ENCODE results near the gene EPHA2.
A peak's percentile ranks its signal among the peaks of the same experiment; 100 is the strongest.

Gene EPHA2

DNA sequence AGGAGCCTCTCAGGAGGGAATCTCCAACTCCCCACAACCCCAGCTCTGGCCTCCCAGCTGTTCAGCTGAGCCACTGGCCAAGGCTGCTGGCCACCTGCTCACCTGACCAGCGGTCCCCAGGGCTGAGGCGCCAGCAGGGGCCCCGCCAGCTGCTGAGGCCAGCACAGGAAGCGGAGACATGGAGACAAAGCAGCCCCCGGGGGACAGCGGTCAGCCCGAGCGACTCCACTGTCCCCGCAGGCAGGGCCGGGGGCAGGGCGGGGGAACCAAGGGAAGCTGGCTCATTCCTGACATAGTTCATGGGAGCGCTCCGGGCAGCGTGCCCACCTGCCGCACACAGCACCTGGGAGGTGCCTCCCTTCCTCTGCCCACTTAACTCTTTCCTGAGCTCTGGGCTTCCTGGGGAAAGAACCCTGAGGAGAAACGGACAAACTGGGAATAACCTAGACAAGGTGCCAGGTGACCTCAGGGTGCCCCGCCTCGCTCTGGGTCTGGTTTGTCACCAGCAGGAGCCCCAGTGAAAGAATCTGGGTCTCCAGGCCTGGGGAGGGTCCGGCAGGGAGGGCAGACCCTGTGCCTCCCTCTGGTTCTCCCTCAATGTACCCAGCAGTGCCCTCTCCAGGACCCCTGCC is 10.7 kb downstream of the EPHA2 start:
- TF ChIP-seq, protein P1, sequence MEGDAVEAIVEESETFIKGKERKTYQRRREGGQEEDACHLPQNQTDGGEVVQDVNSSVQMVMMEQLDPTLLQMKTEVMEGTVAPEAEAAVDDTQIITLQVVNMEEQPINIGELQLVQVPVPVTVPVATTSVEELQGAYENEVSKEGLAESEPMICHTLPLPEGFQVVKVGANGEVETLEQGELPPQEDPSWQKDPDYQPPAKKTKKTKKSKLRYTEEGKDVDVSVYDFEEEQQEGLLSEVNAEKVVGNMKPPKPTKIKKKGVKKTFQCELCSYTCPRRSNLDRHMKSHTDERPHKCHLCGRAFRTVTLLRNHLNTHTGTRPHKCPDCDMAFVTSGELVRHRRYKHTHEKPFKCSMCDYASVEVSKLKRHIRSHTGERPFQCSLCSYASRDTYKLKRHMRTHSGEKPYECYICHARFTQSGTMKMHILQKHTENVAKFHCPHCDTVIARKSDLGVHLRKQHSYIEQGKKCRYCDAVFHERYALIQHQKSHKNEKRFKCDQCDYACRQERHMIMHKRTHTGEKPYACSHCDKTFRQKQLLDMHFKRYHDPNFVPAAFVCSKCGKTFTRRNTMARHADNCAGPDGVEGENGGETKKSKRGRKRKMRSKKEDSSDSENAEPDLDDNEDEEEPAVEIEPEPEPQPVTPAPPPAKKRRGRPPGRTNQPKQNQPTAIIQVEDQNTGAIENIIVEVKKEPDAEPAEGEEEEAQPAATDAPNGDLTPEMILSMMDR (conservative IDR thresholded peaks at IDR 0.05; ENCODE audit: control insufficient read depth, insufficient read depth, low read depth, low read length): no peak
- no peak overlapping the region for H3K4me3 ChIP-seq (ENCODE audit: control insufficient read depth, low read depth, low read length)
- DNase-seq (ENCODE audit: low read depth): peak; percentile 28

DNA sequence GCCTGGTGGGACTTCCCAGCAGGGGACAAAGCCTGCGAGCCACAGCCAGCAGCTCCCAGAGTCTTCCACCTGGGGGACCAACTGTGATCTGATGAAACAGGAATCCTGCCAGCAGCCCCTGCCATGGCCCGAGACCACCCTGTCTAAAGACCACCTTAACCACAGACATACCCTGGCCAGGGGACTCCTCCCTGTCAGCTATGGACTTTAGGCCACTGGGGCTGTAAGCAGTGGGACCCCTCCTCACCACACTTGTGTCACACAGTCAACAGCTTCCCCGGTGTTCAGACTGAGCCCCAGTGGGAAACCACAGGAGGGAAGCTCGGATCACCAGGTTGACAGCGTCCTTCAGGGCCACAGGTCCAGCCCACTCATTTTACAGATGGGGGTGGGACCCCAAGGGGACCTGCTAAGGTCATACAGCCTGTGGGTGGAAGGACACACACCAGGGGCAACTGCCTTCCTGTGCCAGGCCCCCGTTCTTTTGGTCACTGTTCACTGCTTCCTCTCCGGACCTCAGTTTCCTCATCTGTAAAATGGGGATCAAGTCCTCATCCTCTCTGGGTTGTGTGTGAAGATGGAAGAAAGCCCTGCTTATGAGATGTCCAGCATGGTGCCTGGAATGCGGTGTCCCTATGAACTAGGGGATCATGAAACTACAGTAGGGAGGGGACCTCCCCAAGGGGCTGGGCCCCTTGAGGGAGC is 11.4 kb downstream of the EPHA2 start:
- H3K4me3 ChIP-seq (ENCODE audit: control insufficient read depth, low read depth, low read length): no peak overlapping the region
- TF ChIP-seq, protein P1 (conservative IDR thresholded peaks at IDR 0.05; ENCODE audit: control insufficient read depth, insufficient read depth, low read depth, low read length): no peak
- no peak for DNase-seq (ENCODE audit: low read depth)

DNA sequence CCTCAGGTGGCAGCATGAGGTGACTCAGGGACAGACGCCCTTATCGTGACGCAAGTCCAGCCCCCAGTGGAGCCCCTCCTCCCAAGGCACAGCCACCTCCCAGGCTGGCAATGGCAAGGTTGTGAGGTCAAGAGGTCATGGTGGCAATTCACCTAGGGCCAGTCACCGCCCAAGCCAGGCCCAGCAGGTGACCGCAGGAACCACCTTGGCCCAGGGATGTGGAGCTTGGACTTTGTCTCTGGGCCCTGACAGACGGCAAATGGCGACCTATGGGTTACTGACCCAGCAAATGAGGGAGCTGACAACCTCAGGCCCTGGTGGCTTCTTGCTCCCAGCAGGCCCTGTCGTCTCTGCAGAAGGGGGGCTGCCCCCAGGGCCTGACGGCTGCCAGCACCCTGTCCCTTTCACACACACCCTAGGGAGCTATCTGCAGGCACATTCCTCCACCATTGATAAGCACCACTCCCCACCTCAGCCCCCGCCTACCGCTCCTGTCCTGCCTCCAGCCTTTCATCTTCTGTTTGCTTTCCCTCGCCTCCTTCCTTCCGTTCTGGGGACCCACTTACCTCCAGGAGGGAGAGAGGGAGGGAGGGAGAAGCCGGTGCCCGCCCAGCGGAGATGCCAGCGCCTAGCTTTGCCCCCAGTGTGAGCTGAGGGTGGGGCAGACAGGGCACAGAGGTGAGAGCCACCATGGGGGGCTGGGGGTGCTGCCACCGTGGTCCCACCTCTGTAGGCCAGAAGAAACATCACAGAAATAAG is 12.1 kb downstream of the EPHA2 start:
- TF ChIP-seq, protein P1 (conservative IDR thresholded peaks at IDR 0.05; ENCODE audit: control insufficient read depth, insufficient read depth, low read depth, low read length): no peak
- H3K4me3 ChIP-seq (ENCODE audit: control insufficient read depth, low read depth, low read length): no peak overlapping the region
- DNase-seq (ENCODE audit: low read depth): no peak

DNA sequence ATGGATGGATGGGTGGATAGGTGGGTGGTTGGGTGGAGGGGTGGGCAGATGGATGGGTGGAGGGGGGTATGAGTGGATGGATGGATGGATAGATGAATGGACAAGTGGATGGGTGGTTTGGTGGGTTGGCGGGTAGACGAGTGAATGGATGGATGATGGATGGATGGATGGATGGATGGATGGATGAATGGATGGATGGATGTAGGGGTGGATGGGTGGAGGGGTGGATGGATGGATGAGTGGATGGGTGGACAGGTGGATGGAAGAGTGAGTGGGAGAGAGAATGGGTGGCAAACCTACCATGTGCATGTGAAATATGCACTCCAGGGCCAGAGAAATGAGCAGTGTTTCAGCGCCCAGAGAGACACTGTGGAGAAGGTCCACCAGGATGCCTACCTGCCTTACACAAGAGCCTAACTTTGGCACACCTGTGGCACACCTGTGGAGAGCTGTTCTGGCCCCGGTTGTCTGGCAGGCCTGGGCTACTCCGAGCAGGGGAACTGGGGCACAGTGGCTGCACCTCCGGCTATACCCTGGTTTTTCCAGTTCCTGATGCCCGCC is 12.8 kb downstream of the EPHA2 start:
- H3K4me3 ChIP-seq (ENCODE audit: control insufficient read depth, low read depth, low read length): no peak overlapping the region
- DNase-seq (ENCODE audit: low read depth): no peak
- TF ChIP-seq, protein P1 (conservative IDR thresholded peaks at IDR 0.05; ENCODE audit: control insufficient read depth, insufficient read depth, low read depth, low read length): no peak

DNA sequence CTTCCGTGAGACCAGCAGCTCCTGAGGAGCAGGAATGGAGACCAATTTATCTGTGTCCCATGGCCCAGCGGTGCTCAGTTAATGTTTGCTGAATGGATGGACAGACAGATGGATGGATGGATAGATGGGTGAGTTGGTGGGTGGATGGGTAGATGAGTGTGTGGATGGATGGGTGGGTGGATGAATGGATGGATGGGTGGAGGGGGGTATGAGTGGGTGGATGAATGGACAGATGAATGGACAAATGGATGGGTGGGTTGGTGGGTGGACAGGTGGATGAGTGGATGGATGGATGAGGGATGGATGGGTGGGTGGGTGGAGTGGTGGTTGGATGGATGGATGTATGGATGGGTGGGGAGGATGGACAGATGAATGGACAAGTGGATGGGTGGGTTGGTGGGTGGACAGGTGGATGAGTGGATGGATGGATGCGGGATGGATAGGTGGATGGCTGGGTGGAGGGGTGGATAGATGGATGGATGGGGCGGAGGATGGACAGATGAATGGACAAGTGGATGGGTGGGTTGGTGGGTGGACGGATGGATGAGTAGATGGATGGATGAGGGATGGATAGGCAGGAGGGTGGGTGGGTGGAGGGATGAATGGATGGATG is 13.4 kb downstream of the EPHA2 start:
- TF ChIP-seq, protein P1 (conservative IDR thresholded peaks at IDR 0.05; ENCODE audit: control insufficient read depth, insufficient read depth, low read depth, low read length): no peak
- DNase-seq (ENCODE audit: low read depth): no peak
- no peak overlapping the region for H3K4me3 ChIP-seq (ENCODE audit: control insufficient read depth, low read depth, low read length)

DNA sequence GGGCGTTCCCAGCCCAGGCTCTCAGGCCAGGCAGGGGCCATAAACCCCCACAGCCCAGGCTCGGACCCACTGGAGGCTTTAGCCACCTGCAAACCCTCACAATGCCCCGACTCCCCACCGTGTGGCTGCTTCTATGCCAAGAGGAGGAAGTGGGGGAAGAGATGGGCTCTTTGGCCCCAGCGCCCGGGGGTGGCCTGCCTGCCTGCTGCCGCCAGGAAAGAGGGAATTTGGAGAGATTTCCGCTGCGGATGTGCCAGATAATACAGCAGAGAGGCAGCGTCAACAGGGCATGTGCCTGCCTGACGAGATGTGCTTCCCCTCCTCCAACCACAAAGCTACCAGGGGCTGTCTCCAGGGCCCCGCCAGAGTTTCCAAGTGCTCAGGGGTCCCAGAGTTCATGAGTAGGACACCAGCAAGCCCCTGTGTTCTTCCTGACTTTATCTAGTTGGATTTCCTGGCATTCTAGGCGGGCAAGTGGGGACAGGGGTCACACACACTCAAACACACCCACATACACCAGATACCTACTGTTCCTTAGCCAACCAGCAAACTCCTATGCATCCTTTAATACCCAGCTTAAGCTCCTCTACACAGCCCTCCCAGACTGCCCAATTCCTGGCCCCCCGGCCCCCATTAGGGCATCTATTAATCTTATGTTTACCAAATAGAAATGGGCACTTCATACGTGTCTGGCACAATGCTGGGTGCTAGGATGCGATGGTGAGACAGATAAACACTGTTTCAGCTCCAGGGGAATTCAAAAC is 14.1 kb downstream of the EPHA2 start:
- DNase-seq (ENCODE audit: low read depth): no peak

More for the DNA sequence above, 14.1 kb downstream of the EPHA2 start:
- TF ChIP-seq, protein P1 (conservative IDR thresholded peaks at IDR 0.05; ENCODE audit: control insufficient read depth, insufficient read depth, low read depth, low read length): no peak
- no peak overlapping the region for H3K4me3 ChIP-seq (ENCODE audit: control insufficient read depth, low read depth, low read length)

Data from fibroblast of mammary gland (primary cell).